Measurements from ENCODE around the gene TTLL7.
A peak's percentile ranks its signal among the peaks of the same experiment; 100 is the strongest.

Gene TTLL7

GRCh38 chr1:83976920-83977319 lies 22.0 kb downstream of the TTLL7 start:
- no peak overlapping the region for H3K4me3 ChIP-seq (ENCODE audit: low read length)
- no peak for DNase-seq (ENCODE audit: low read depth)
- TF ChIP-seq CTCF (IDR thresholded peaks at IDR 0.05; ENCODE audit: insufficient read depth, low read depth, low read length, missing control alignments): no peak

- no peak for DNase-seq (ENCODE audit: low read depth)
- H3K4me3 ChIP-seq (ENCODE audit: low read length): no peak overlapping the region
- no peak for TF ChIP-seq CTCF (IDR thresholded peaks at IDR 0.05; ENCODE audit: insufficient read depth, low read depth, low read length, missing control alignments)
Measured at GRCh38 chr1:83970802-83971201, 28.1 kb downstream of the TTLL7 start.

GRCh38 chr1:83970114-83970513 lies 28.8 kb downstream of the TTLL7 start:
- DNase-seq (ENCODE audit: low read depth): no peak
- no peak for TF ChIP-seq CTCF (IDR thresholded peaks at IDR 0.05; ENCODE audit: insufficient read depth, low read depth, low read length, missing control alignments)
- no peak overlapping the region for H3K4me3 ChIP-seq (ENCODE audit: low read length)

DNA sequence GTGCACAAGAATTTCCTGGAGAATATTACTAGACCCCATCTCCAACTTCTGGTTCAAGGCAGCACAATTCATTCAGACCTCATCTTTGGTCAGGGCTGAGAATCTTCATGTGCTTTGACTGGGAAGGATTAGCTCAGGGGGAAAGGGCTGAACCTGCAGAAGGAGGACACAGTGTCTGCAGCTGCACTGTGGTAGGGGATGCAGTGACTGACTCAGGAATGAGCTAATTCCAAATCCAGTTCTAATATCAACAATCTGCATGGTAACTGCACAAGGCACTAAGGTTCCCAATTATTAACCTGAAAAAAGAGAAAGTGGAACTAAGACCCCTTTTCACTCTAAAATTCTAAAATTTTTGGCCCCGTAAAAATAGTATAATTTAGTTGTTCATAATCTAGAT lies 31.6 kb downstream of the TTLL7 start:
- no peak overlapping the region for H3K4me3 ChIP-seq (ENCODE audit: low read length)
- peak; percentile 3 for DNase-seq (ENCODE audit: low read depth)
- TF ChIP-seq CTCF (IDR thresholded peaks at IDR 0.05; ENCODE audit: insufficient read depth, low read depth, low read length, missing control alignments): no peak

- TF ChIP-seq CTCF (IDR thresholded peaks at IDR 0.05; ENCODE audit: insufficient read depth, low read depth, low read length, missing control alignments): no peak
- no peak overlapping the region for H3K4me3 ChIP-seq (ENCODE audit: low read length)
- DNase-seq (ENCODE audit: low read depth): no peak
Measured at GRCh38 chr1:83964153-83964552, 34.8 kb downstream of the TTLL7 start.

DNA sequence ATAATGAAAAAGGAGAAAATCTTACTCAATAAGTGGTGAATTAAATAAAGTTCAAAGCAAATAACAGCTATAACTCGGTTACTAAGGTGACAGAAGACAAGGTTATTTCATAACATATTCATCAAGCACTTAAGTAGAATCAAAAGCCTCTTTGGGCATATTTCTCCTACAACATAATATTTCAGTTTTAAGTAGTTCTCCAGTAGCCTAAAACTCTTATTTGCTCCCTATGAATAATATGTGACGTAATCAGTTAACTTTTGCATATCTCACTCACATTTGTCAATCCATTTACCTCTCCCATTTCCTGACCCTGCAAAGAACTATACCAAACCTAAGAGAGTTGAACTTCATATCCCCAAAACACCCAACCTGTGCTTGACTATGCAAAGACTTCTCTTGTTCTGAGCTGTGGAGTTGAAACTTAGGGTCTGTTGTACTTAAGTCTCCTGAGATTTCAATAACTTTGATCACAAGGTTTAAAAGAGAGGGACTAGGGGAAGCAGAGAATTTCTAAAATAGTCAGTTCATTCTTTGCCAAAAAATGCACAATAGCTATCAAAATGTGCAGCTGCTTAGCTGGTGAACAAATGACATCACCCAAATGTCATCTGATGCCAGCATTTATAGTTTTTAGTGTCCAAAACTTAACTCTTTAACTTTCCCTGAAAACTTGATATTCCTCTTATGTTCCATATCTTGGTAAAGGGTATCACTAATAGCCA lies 37.2 kb downstream of the TTLL7 start:
- peak; percentile 4 for DNase-seq (ENCODE audit: low read depth)
- no peak overlapping the region for H3K4me3 ChIP-seq (ENCODE audit: low read length)
- TF ChIP-seq CTCF (IDR thresholded peaks at IDR 0.05; ENCODE audit: insufficient read depth, low read depth, low read length, missing control alignments): no peak

- peak; percentile 2 for DNase-seq (ENCODE audit: low read depth)
- no peak overlapping the region for H3K4me3 ChIP-seq (ENCODE audit: low read length)
- no peak for TF ChIP-seq CTCF (IDR thresholded peaks at IDR 0.05; ENCODE audit: insufficient read depth, low read depth, low read length, missing control alignments)
Measured at GRCh38 chr1:83960669-83961277, 38.2 kb downstream of the TTLL7 start.

Measured in epithelial cell of esophagus (primary cell).